Activated CD8-positive, alpha-beta memory T cell treated with anti-CD3 and anti-CD28 coated beads, Interleukin-2, amount 50 U/mL, for 1 hour (primary cell): ENCODE measurements around the gene EIF2D.
"Not testable (repeated sequence)": the region's sequence is repeated elsewhere in the genome, so short reads cannot be mapped to it uniquely, and the experiment has no call there.

Experiments used
- DNase-seq: peaks from one replicate; pipeline ENCODE4 v3.0.0-alpha.2; 2020; ENCODE audit errors: extremely low read depth

Gene EIF2D, protein sequence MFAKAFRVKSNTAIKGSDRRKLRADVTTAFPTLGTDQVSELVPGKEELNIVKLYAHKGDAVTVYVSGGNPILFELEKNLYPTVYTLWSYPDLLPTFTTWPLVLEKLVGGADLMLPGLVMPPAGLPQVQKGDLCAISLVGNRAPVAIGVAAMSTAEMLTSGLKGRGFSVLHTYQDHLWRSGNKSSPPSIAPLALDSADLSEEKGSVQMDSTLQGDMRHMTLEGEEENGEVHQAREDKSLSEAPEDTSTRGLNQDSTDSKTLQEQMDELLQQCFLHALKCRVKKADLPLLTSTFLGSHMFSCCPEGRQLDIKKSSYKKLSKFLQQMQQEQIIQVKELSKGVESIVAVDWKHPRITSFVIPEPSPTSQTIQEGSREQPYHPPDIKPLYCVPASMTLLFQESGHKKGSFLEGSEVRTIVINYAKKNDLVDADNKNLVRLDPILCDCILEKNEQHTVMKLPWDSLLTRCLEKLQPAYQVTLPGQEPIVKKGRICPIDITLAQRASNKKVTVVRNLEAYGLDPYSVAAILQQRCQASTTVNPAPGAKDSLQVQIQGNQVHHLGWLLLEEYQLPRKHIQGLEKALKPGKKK

DNA sequence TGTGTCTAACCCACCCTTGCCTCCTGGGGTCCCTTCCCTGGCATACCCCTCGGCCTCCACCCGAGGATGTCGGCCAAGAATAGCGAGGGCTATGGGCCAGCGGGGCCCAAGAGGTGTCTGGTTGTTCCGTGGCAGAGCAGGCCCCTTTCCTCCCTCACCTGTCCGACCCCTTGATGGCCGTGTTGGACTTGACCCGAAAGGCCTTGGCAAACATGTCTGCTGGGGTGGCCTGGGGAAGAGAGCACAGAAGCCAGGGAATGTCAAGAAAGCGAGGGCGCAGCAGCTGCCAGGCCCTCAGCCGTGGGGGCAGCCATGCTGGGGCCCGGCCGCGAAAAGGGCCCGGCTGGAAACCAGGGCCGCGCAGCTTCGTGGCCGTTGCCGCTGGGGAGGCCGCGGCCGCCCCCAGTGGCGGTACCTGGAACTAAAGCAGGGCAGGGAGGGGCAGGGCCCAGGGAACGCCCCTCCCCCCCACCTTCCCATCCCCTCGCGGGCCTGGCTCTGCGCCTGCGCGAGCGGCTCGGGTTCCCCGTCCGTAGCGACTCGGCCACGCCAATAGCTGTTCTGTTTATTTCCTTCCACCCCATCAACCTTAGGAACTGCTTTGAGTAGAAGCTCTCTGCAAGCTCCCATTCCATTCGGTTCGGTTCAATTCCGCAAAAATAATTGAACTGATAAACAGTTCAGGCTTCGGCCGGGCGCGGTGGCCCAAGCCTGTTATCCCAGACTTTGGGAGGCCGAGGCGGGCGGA is at the start of gene EIF2D:
Gene EIF2D (minus strand): TSS at position 337 of the 748 bp plus-strand sequence. CDS start 123 bp downstream, at position 214.
- peak; percentile 68 for DNase-seq

DNA sequence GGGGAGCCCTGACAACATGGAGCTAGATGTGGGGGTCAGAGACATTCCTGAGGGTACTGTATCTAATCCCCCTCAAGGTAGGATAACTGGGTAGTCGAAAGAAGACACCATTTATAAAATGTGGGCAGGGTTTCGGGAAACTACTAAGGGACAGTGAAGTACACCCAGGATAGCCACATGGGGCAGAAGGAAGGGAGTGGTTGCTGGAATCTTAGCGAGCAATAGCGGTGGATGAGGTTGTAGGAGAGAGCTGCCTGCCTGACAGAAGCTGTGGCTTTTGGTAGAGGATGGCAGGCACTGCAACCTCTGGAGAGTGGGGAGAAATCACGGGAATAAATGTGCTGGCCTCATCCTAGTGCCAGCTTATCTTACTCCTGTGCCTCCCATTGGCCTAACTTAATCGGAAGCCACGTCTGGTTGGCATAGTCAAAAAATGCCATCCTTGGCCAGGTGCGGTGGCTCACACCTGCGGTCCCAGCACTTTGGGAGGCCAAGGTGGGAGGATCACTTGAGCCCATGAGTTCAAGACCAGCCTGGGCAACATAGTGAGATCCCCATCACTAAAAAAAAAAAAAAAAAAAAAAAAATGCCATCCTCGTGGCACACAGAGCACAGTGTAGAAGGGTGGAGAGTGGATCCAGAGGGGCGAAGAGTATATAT is 49.0 kb upstream of the EIF2D start:
- DNase-seq = no peak

DNA sequence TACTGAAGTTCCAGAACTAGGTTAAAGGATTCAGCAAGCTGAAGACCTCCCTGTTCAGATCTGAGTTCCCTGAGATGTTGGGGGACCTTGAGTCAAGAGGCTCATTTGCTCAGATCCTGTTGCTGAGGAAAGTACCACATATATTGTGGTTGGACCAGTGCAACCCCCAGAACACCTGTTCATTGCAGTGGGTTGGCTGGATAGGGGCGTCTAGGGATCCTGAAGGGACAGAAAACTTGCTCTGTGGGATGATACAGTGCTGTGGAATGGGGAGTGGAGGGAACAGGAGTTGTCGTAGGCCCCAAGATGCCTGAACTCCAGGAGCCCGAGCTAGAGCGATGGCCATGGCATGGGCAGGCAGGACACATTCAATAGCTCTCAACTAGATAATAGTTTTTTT is 47.9 kb upstream of the EIF2D start:
- DNase-seq = no peak

DNA sequence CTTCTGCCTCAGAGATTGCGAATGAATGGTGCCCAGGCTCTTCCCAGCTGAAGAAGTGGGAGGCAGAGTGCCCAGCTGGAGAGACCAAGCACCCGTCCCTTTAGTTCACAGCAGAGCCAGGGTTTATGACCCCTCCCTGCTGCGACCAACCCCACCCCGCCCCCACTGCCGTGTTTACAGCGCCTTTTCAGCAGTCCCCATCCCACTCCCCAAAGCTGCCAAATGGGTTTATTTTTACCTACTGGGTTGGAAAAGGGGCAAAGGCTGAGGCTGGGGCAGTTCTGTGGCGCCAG is 46.7 kb upstream of the EIF2D start:
- no peak for DNase-seq

DNA sequence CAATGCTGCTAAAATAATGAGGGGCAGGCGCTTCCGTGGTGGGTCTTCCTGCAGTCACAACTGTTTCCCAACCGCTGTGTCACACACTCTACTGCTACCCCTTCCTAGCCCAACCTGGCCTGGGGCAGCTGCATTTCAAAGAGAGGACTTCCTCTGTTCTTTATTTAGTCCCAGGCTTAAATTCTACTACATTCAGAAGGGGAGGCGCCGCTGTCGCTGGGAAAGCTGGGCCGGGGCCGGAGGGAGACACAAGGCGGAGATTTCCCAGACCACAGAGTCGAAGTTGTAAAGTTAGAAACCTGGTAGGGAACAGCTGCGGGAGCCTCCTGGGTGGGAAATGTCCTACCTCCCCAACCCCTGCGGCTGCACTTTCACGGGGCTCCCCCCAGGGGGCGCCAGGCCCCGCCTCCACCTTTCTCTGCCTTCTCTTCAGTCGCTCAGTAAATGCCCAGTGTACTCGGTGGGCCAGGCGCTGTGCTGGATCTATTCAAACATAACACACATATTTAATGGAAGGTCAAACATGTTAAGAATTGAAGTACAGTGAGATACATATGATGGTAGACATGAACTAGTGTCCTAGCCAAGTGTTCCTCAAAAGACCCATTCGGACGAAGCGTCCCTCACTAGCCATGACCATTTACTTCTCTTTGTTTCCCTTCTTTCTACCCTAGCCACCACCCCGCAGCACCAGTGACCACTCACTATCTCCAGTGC is 46.2 kb upstream of the EIF2D start:
- no peak for DNase-seq

DNA sequence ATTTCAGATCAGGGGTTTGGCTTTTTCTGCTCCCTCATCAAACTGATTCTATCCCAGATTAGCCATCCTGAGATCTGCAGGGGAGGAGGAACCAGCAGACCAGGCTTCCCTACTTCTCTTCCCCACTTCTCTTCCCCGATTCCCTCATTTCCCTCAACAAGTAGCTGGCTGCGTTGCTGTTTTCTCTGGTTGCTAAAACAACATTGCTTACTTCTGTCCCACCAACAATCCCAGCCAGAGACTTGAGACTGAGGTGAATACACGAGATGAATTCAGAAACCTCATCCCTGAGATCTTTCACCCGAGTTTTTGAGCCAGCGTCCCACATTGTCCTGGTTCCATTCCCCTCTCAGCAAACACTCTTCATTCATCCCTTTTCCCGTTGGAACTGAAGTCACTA is 45.5 kb upstream of the EIF2D start:
- DNase-seq = no peak

DNA sequence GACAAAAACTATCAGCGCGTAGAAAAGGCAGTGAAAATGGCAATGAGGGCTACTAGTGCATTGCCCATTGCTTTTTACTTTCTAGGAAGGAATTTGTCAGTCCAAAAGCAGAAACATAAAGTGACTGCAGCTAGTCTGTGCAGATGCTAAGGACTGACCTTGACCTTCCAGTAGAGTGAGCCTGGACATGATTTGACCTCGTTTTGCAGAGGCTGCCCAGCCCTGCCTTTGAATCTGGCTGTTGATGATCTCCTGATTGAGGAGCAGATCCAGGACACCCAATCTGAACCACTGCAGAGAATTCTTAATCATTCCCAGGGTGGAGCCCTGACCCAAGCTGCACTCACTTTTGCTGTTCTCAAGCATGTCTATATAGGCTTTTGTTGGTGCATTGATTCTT is 44.7 kb upstream of the EIF2D start:
- DNase-seq = no peak

DNA sequence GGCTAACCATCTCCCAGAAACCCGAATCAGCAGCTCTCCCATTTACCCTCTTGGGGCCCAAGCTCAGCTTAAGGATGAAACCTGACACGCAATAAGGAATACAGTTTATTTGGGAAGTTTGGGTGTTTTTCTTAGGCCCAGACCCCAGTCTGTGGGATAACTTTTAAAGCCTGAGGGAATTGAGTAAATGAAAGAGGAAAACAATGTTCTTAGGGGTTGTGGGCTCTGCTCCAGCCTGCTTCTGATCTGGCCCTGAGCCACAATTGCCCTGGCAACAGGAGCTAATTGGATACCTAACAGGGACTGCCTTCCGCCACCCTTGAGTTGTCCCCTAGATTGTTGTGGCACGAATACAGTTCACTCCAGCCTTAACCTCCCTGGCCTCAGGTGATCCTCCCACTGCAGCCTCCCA is 43.2 kb upstream of the EIF2D start:
- DNase-seq = no peak

DNA sequence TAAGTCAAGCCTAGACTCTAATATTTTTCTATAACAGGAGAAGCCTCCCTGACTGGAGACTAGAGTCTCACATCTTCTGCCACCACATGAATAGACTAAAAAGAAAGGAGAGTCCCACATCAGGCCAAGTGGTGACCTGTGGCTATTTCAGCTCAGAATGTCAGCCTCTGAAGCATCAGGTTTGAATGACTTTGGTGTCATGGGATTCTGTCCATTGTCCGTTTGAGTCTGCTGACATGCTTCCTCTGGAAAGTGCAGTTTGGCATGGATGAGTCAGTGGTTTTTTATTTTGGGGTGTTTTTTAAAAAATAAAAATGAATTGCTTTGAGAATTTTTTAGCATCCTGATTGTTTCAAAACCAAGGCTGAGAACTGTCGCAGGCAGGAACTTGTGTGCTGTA is 42.6 kb upstream of the EIF2D start:
- no peak for DNase-seq

DNA sequence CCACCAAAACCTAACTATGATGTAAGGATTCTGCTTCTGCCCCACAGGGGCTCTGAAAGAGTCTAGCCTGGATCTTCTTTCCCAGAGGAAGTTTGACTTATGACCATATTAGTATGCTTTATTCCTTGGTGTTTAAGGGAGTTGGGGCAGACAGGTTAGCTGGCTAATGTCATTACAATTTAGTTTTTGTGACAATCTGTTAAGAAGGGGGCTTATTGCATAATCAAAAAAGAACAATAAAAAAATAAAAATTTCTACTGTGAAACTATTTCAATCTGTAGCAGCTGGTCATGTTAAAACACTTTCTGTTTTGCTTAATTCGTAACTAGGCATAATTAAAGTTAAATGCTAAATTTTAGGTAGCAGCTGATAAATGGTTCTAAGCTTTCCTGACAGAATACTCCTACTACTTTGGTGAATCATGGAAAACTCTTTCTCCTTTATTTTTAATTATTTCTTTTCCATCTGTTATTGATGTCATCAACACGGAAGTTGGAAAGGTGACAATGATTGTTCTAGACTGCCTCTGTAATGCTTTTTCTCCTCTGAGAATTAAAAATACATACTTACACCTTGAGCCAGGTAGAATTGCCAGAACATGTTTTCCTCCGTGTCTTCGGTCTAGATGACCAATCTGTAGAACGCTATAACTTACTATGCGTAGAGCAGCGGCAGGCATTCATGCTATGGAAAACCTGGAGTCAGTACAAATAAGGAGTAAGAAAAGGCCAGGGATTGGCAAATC is 41.6 kb upstream of the EIF2D start:
- no peak for DNase-seq

DNA sequence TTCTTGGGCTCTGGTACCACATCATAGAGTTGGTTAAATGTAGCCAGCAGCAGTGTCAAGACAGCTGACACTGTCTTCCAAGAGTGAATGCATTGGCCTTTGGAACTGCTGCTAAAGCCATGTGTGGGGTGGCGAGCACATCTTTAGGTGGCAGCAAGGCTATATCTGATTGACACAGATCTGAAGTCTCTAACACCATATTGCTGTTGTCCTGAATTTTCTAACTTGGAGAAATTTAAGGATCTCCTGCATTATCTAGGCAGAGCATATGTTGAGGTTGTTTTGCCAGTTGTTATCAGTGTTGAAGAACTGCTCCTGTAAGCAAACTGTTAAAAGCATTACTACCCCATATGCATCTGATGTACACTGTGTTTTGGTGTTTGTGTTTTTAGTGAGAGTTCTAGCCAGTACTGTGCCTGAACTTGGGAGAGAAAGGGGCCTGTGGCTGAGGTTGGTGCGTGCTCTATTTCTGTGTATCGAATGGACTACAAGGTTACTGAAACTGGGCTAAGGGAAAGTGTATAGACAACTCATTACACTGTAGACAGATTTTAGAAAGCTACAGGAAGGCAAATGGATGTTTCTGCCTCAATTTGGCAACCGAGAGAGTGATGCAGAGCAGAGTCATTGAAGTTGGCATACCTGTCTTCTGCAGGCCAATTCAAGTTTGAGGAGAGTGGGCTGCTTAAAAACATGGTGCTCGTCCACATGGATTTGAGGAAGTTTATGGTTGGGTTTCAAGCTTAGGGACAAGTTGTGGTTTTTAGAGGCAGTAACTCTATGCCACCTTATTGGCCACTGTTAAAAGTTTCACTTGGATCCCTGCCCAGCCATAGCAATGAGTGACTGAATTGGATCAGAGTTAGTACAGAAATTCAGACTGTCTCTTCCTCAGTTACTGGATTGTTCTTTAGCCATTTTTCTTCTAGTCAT is 40.0 kb upstream of the EIF2D start:
- DNase-seq = no peak

DNA sequence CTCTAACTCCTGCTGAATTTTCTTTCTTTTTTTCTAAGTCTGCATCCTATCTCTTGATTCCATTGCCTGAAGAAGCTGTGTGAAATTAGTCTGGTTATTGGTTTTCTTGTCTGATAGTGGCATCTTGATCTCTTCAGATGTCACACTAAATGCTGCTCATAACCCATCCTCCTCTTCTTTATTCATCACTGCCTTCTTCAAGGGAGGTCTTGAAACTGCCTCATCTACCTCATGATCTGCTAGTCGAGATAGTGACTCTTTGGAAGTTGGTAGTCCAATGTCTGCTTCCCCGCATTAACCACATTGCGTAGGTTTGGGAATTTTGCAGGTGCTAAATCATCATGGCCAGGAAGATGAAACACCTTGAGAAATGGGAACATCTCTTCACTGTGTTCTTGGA is 38.7 kb upstream of the EIF2D start:
- no peak for DNase-seq

DNA sequence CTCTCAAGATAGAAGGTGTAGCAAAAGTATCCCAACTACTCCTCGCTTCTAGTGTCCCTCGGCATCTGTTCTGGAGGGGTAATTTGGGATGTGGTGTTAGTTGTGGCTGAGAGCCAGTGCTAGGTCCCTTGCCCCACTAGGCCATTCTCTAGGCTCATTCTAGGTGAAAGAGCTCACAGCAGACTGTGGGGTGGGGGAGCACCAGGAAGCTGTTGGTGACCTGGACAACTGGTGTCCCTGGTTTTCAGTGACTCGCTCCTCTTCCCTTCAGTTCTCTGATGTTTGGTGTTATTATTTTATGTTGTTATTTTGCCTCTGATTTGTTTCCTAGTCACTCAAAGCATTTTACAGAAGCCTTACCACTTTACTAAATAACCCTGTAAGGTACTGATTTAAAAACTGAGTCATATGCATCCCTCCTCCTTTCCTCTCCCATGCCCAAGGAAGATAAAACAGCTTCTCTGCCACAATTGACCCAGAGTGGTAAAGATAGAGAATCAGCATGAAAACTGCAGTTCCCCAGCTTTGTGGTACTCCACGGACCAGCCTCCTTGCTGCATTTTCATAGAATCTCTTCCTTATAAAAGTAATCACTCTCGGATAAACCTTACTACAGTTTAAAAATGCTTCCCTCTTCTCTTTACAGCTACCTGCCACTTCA is 37.1 kb upstream of the EIF2D start:
- DNase-seq = no peak

DNA sequence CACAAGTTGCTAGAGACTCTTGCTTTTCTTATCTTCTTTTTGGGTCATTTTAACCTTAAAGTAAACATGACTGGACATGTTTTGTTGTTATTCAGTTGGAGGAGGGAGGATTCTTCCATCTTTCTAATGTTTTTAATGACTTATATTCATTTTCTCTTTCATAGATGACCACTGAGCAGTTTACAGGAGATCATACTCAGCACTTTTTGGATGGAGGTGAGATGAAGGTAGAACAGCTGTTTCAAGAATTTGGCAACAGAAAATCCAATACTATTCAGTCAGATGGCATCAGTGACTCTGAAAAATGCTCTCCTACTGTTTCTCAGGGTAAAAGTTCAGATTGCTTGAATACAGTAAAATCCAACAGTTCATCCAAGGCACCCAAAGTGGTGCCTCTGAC is 35.0 kb upstream of the EIF2D start:
- no peak for DNase-seq

DNA sequence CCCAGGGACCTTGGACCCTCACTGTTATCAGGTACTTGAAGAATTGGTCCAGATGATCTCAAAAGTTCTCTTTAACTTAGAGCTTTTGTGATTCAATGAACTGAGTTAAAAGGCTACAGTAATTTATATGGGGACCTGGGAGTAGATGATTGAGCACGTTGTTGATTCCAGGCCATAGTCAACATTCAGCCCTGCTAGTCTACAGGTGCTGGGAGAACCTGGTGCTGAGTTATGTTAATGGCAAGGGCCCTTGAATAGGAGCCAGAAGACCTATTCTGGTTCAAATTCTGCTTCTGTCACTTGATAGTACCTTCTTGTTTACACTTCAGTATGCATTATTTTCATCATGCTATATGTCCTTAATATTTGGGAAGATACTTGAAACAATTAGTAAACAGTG is 34.2 kb upstream of the EIF2D start:
- no peak for DNase-seq

DNA sequence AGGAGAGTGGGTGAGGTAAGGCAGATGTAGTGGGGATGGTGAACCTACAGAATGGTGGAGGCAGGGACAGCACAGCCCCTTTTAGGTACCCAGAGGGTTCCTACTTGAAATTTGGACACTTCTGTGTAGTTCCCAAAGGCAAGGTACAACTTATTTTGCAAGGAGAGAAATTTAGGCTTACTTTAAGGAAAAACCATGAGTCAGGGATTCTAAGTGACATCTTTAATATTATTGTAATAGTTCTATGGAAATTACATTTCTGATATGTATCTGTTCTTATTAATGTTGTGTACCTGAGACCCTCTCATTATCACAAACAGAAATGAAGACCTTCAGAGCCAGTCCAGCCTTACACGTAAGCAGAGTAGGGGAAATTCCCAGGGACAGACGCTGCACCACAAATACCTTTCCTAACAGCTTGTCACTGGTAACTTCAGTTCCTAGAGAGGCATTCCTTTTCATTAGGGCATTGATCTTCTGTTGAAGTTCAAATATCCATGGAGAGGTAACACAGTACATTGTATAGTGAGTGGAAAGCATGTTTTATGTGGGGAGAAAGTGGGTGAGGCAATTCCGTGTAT is 30.9 kb upstream of the EIF2D start:
- no peak for DNase-seq

DNA sequence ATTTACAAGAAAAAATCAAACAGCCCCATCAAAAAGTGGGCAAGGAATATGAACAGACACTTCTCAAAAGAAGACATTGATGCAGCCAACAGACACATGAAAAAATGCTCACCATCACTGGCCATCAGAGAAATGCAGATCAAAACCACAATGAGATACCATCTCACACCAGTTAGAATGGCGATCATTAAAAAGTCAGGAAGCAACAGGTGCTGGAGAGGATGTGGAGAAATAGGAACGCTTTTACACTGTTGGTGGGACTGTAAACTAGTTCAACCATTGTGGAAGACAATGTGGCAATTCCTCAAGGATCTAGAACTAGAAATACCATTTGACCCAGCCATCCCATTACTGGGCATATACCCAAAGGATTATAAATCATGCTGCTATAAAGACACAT is 29.8 kb upstream of the EIF2D start:
- not testable (repeated sequence) for DNase-seq

DNA sequence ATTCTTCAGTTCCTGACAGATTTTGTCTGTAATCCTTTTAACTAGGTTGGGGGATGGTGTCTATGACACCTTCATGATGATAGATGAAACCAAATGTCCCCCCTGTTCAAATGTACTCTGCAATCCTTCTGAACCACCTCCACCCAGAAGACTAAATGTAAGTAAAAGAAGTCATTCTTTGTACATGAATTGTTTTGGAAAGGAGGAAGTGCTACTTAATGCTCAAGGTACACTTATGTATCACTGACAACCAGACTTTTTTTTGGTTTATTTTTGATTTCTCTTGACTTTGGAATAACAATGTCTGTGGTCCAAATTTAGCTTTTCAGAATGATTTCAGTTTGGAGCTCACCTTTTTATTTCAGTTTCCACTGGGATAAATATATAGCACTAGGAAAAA is 25.3 kb upstream of the EIF2D start:
- DNase-seq = no peak

DNA sequence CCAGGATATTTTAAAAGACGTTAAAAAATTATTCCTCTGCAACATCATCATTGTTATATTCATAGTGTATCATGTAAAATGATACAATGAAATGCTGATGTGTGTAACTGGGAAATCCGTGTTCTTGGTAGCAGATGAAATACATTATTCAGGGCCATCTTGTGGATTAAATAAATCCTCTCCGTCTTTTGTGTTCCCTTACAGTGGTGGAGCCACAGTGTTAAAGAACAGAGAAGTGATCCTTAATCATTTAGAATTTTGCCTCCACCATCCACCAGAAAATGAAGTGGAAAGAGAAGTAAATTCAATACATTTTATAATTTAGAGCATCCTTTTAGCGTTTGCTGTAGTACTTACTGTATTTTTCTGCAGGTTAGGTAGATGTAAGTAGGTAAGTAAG is 24.4 kb upstream of the EIF2D start:
- no peak for DNase-seq
